ENCODE data around the gene KIF6. TPM values are rescaled to one million over a fixed set of nuclear protein-coding genes. Genes with fewer than 3 reads are reported as not detected.

The KIF6 gene
- total RNA-seq, 1 experiment from 2014 or later, result not detected

DNA sequence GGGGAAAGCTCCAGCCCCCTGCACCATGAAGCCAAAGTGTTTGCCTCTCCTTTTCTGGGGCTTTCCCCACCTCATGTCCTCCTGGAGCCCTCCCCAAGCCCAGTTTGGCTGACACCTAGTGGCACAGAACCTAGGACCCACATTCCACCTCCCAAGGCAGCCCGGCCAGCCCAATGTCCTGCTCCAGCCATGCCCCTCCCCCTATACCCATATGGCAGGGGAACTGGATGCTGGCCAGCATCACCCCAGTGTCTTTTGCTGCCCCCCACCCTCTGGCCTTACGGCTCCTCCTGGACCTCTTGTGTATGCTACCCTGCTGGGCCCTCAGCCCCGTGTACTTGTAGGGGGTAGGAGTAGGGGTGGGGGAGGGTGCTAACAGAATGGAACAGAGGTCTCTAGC is 170.1 kb downstream of the KIF6 start (continued):
- TF ChIP-seq ZBTB33 (IDR thresholded peaks at IDR 0.05; ENCODE audit: extremely low read depth, insufficient replicate concordance, low read length) (no peak), EGR1 (IDR thresholded peaks at IDR 0.05; ENCODE audit: low read depth) (no peak), JUND (IDR thresholded peaks at IDR 0.05) (no peak), EZH2phosphoT487 (IDR thresholded peaks at IDR 0.05; ENCODE audit: borderline replicate concordance) (no peak), SP1 (IDR thresholded peaks at IDR 0.05; ENCODE audit: low read depth) (no peak), ELF1 (IDR thresholded peaks at IDR 0.05; ENCODE audit: borderline replicate concordance, low read depth) (no peak), ZNF274 (IDR thresholded peaks at IDR 0.05; ENCODE audit: low read depth, low read length) (no peak), SIN3A (IDR thresholded peaks at IDR 0.05; ENCODE audit: low read depth) (no peak), ATF3 (IDR thresholded peaks at IDR 0.05) (no peak), FOSL1 (IDR thresholded peaks at IDR 0.05; ENCODE audit: low read depth) (no peak), CEBPB (IDR thresholded peaks at IDR 0.05; ENCODE audit: low read depth) (no peak)

- Histone ChIP-seq H2AFZ (ENCODE audit: low read depth, low read length, poor library complexity, severe bottlenecking) (no peak overlapping the region), H3K4me2 (ENCODE audit: low read length) (no peak overlapping the region), H3K79me2 (ENCODE audit: insufficient read depth, low read length) (no peaks in the 10 kb centered on the region), H3K4me1 (ENCODE audit: control insufficient read depth in 1 of 2, insufficient read depth in 2 of 2, low read length in 2 of 2) (no peaks in the 10 kb centered on the region), H3K4me3 (replicated peaks in 1 of 2; ENCODE audit: low read depth in 1 of 2, low read length in 2 of 2) (no peak overlapping the region), H3K9me2 (ENCODE audit: insufficient read depth) (no peaks in the 10 kb centered on the region), H3K36me3 (ENCODE audit: control insufficient read depth in 1 of 2, insufficient read depth in 2 of 2, low read length in 2 of 2) (no peaks in the 10 kb centered on the region), H3K27ac (ENCODE audit: low read depth, low read length) (no peak overlapping the region), H3K9me3 (ENCODE audit: control insufficient read depth in 1 of 2, insufficient read depth in 1 of 2, low read depth in 1 of 2, low read length in 2 of 2) (no peaks in the 10 kb centered on the region), H3K9ac (ENCODE audit: low read length) (no peak overlapping the region), H4K20me1 (ENCODE audit: insufficient read depth) (no peaks in the 10 kb centered on the region), H3K27me3 (ENCODE audit: insufficient read depth, low read length) (peaks cover 40% of the 10 kb centered on the region)
- POLR2A ChIA-PET, result no interaction called here
- RAD21 ChIA-PET (ENCODE audit: low non-redundant PET in 1 of 2, low total read pairs in 2 of 2, uncharacterized antibody in 2 of 2, unreplicated experiment in 2 of 2), result no interaction called here
- intact Hi-C loops (cut with micrococcal nuclease), result no loop called here
- CTCF ChIA-PET, result no interaction called here
- ATAC-seq (no peak), DNase-seq (ENCODE audit: low read depth, low spot score) (no peak)
- no peak for TF ChIP-seq EGR1 (IDR thresholded peaks at IDR 0.05; ENCODE audit: low read depth)
- TF ChIP-seq ZFX (IDR thresholded peaks at IDR 0.05), result no peak
- no TSS peak for BruUV-seq (replicated peaks)
These were observed 171.1 kb downstream of the KIF6 start for GRCh38 chr6:39553860-39554802.
